Measurements from ENCODE around the gene ARFRP1.
"Not testable (repeated sequence)": the region's sequence is repeated elsewhere in the genome, so short reads cannot be mapped to it uniquely, and the experiment has no call there.

ARFRP1 gene

GRCh38 chr20:63655249-63655648 lies 52.5 kb downstream of the ARFRP1 start:
- DNase-seq (ENCODE audit: low read depth) = no peak

GRCh38 chr20:63653974-63654668 lies 53.7 kb downstream of the ARFRP1 start:
- DNase-seq (ENCODE audit: low read depth) = no peak

- DNase-seq (ENCODE audit: low read depth) = no peak
Measured at GRCh38 chr20:63653041-63653973, 54.5 kb downstream of the ARFRP1 start, which contains the start of gene STMN3. STMN3 (minus strand) TSS chr20:63653424; CDS start chr20:63653345, 79 bp downstream.

GRCh38 chr20:63652192-63652980 lies 55.4 kb downstream of the ARFRP1 start:
- DNase-seq (ENCODE audit: low read depth) = no peak

GRCh38 chr20:63651942-63652191 lies 55.9 kb downstream of the ARFRP1 start:
- no peak for DNase-seq (ENCODE audit: low read depth)

GRCh38 chr20:63650486-63650885 lies 57.3 kb downstream of the ARFRP1 start:
- DNase-seq (ENCODE audit: low read depth) = not testable (repeated sequence)

- no peak for DNase-seq (ENCODE audit: low read depth)
Measured at GRCh38 chr20:63648895-63649589, 58.7 kb downstream of the ARFRP1 start.
